GM12801 (cell line): Measurements from ENCODE around the gene SPACA4.

Experiments used
- CTCF ChIP-seq: IDR thresholded peaks from one replicate; pipeline ENCODE4 v1.5.1; 2011; ENCODE audit warnings: control low read depth; ENCODE audit not compliant: insufficient read length; ENCODE audit errors: extremely low read depth

SPACA4 gene

GRCh38 chr19:48588670-48589401 lies 17.7 kb upstream of the SPACA4 start:
- TF ChIP-seq CTCF: peak; percentile 37

GRCh38 chr19:48591021-48591420 lies 15.5 kb upstream of the SPACA4 start:
- no peak for TF ChIP-seq CTCF

- no peak for TF ChIP-seq CTCF
Measured at GRCh38 chr19:48595171-48595570, 11.4 kb upstream of the SPACA4 start.

GRCh38 chr19:48595833-48596232 lies 10.7 kb upstream of the SPACA4 start:
- no peak for TF ChIP-seq CTCF

GRCh38 chr19:48596237-48596636 lies 10.3 kb upstream of the SPACA4 start:
- no peak for TF ChIP-seq CTCF

GRCh38 chr19:48596679-48597465 lies 9.7 kb upstream of the SPACA4 start:
- no peak for TF ChIP-seq CTCF

GRCh38 chr19:48598996-48599700 lies 7.4 kb upstream of the SPACA4 start:
- TF ChIP-seq CTCF: no peak
